ENCODE results near the gene HAP1.

The HAP1 gene

DNA sequence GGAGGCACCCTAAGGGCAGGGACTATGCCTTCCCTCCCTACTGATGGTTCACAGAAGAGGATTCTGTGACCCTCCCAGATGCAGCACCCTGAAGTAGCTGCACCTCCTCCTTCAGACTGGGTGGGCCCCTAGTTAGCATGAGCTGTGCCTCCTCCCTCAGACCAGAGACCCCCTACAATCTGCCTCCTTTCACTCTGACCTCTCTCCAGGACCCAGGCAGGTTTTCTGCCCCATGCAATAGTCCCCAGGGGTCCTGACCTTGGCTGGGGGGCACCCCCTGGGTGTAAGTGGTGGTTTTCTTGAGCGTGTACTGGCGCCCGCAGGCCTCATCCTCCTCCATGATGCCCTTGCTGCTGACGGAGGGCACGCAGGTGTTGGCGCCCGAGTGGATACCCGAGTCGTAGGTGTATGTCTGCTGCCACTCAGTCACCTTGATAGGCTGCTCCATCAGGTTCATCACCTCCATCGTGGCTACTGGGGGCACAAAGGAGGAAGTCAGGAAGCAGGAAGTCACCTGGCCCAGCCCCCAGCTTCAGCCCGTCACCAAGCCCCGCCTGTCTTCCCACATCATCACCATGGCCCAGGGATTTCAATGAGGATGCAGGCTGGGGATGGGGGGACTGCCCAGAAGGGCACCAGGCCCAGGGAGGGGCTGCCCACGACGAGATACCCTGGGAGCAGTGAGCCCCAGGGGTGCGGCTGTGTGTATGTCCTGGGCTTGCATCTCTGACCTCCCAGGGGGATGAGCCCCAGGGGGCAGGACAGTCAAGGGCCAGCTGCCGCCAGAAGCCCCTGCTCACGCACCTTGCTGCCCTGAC lies 37.2 kb upstream of the HAP1 start (continued):
- no peak for TF ChIP-seq PRDM6 (tag by site-specific recombination; IDR thresholded peaks at IDR 0.05)
- 0 out of 2 replicates have a peak, but pooled peaks have one; percentile 7 for TF ChIP-seq ZNF423 (tag by site-specific recombination; IDR thresholded peaks at IDR 0.05)
- no peak for TF ChIP-seq ZFP69B (tag by site-specific recombination; IDR thresholded peaks at IDR 0.05)
- TF ChIP-seq, protein P1, sequence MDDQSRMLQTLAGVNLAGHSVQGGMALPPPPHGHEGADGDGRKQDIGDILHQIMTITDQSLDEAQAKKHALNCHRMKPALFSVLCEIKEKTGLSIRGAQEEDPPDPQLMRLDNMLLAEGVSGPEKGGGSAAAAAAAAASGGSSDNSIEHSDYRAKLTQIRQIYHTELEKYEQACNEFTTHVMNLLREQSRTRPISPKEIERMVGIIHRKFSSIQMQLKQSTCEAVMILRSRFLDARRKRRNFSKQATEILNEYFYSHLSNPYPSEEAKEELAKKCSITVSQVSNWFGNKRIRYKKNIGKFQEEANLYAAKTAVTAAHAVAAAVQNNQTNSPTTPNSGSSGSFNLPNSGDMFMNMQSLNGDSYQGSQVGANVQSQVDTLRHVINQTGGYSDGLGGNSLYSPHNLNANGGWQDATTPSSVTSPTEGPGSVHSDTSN (CRISPR knock-in tag; IDR thresholded peaks at IDR 0.05): no peak
- TF ChIP-seq, protein P2, sequence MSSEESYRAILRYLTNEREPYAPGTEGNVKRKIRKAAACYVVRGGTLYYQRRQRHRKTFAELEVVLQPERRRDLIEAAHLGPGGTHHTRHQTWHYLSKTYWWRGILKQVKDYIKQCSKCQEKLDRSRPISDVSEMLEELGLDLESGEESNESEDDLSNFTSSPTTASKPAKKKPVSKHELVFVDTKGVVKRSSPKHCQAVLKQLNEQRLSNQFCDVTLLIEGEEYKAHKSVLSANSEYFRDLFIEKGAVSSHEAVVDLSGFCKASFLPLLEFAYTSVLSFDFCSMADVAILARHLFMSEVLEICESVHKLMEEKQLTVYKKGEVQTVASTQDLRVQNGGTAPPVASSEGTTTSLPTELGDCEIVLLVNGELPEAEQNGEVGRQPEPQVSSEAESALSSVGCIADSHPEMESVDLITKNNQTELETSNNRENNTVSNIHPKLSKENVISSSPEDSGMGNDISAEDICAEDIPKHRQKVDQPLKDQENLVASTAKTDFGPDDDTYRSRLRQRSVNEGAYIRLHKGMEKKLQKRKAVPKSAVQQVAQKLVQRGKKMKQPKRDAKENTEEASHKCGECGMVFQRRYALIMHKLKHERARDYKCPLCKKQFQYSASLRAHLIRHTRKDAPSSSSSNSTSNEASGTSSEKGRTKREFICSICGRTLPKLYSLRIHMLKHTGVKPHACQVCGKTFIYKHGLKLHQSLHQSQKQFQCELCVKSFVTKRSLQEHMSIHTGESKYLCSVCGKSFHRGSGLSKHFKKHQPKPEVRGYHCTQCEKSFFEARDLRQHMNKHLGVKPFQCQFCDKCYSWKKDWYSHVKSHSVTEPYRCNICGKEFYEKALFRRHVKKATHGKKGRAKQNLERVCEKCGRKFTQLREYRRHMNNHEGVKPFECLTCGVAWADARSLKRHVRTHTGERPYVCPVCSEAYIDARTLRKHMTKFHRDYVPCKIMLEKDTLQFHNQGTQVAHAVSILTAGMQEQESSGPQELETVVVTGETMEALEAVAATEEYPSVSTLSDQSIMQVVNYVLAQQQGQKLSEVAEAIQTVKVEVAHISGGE (tag by site-specific recombination; conservative IDR thresholded peaks at IDR 0.05; ENCODE audit: low read depth): no peak
- no peak for TF ChIP-seq ZNF311 (tag by site-specific recombination; IDR thresholded peaks at IDR 0.05; ENCODE audit: borderline replicate concordance)
- no peak for TF ChIP-seq EGR2 (tag by site-specific recombination; IDR thresholded peaks at IDR 0.05; ENCODE audit: low read depth)
- peak; percentile 38; the same call in 1 of the 2 replicates for TF ChIP-seq ZIC2 (tag by site-specific recombination; IDR thresholded peaks at IDR 0.05)
- peak; percentile 58 for TF ChIP-seq GLIS2 (tag by site-specific recombination; IDR thresholded peaks at IDR 0.05)
- TF ChIP-seq, protein P3, sequence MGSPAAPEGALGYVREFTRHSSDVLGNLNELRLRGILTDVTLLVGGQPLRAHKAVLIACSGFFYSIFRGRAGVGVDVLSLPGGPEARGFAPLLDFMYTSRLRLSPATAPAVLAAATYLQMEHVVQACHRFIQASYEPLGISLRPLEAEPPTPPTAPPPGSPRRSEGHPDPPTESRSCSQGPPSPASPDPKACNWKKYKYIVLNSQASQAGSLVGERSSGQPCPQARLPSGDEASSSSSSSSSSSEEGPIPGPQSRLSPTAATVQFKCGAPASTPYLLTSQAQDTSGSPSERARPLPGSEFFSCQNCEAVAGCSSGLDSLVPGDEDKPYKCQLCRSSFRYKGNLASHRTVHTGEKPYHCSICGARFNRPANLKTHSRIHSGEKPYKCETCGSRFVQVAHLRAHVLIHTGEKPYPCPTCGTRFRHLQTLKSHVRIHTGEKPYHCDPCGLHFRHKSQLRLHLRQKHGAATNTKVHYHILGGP (tag by site-specific recombination; IDR thresholded peaks at IDR 0.05): no peak
- TF ChIP-seq ZBTB1 (tag by site-specific recombination; IDR thresholded peaks at IDR 0.05): no peak

DNA sequence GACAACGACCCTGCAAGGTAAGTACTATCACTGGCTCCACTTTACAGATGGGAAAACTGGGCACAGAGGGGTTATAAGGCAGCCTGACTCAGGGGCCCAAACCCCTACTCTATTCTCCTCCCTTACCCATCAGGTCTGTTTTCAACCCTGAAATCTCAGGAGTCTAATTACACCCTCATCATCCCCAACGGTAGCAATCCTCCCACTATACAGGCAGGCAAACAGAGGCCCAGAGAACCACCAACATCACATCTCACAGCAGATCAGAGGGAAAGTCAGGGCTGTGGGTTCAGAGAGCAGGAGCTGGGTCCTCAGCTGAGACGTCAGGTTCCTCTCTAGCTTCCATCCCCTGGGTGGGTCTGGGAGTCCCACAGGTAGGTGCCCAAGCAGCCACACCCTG lies 35.5 kb upstream of the HAP1 start:
- CTCF ChIA-PET: interaction anchor here (0.6 to 2.0 kb wide), 3 partner anchors 16 to 1294 kb away, joined by 3 to 6 read pairs (median 3); no protein-coding TSS in a partner anchor
- POLR2A ChIA-PET: interaction anchor here (0.6 to 1.2 kb wide), 2 partner anchors 17 to 37 kb away, joined by 4 read pairs; partner anchors contain the start of gene JUP
- Histone ChIP-seq H3K36me3 (ENCODE audit: control insufficient read depth in 2 of 2, insufficient read depth in 1 of 2, low read length in 2 of 2) (peaks cover 35 to 85% of the 10 kb centered on the region in 2 experiments), H3K4me1 (ENCODE audit: control insufficient read depth, insufficient read depth, low read length) (peaks cover 4% of the 10 kb centered on the region; the same call in 1 of the 2 replicates), H3K27ac (ENCODE audit: extremely low read depth, low read depth, low read length) (no peak overlapping the region), H3K9me3 (ENCODE audit: control insufficient read depth, insufficient read depth, low read depth, low read length) (no peaks in the 10 kb centered on the region), H3K4me3 (ENCODE audit: low read depth, low read length) (no peak overlapping the region)
- TF ChIP-seq SCRT1 (tag by site-specific recombination; IDR thresholded peaks at IDR 0.05; ENCODE audit: borderline replicate concordance) (no peak), ZNF639 (tag by site-specific recombination; IDR thresholded peaks at IDR 0.05) (no peak), ZNF449 (tag by site-specific recombination; IDR thresholded peaks at IDR 0.05) (no peak), ZBTB49 (tag by site-specific recombination; IDR thresholded peaks at IDR 0.05; ENCODE audit: low read depth) (no peak), ZFP3 (tag by site-specific recombination; IDR thresholded peaks at IDR 0.05; ENCODE audit: low read depth) (no peak)

Data from HEK293 (cell line).